ENCODE results near the gene SLCO4A1. TPM values are rescaled to one million over a fixed set of nuclear protein-coding genes. Genes with fewer than 3 reads are reported as not detected.

SLCO4A1 gene
- total RNA-seq, 1 donor from 2014 or later: 12.1 TPM

GRCh38 chr20:62644044-62644795 is 1.9 kb downstream of the SLCO4A1 start:
- intact Hi-C loops (cut with DNase I): no loop called here
- ATAC-seq (ENCODE audit: poor library complexity) (no peak), DNase-seq (no peak)

- intact Hi-C loops (cut with DNase I): no loop called here
- DNase-seq (peak; percentile 64), ATAC-seq (ENCODE audit: poor library complexity) (no peak)
Measured at GRCh38 chr20:62644802-62645496, 2.6 kb downstream of the SLCO4A1 start.

GRCh38 chr20:62645613-62646012 is 3.3 kb downstream of the SLCO4A1 start:
- DNase-seq (no peak), ATAC-seq (ENCODE audit: poor library complexity) (no peak)
- intact Hi-C loops (cut with DNase I): no loop called here

GRCh38 chr20:62646851-62647520 is 4.7 kb downstream of the SLCO4A1 start:
- ATAC-seq (ENCODE audit: poor library complexity) (no peak), DNase-seq (no peak)
- intact Hi-C loops (cut with DNase I): no loop called here

GRCh38 chr20:62647521-62648317 is 5.4 kb downstream of the SLCO4A1 start:
- intact Hi-C loops (cut with DNase I): no loop called here
- DNase-seq (peak; percentile 68), ATAC-seq (ENCODE audit: poor library complexity) (peak; percentile 11)

- ATAC-seq (ENCODE audit: poor library complexity) (no peak), DNase-seq (no peak)
- intact Hi-C loops (cut with DNase I): no loop called here
Measured at GRCh38 chr20:62648318-62648995, 6.2 kb downstream of the SLCO4A1 start.

- intact Hi-C loops (cut with DNase I): no loop called here
- no peak for ATAC-seq (ENCODE audit: poor library complexity)
- DNase-seq: no peak
Measured at GRCh38 chr20:62649140-62649539, 6.8 kb downstream of the SLCO4A1 start.

GRCh38 chr20:62650551-62651284 is 8.4 kb downstream of the SLCO4A1 start:
- intact Hi-C loops (cut with DNase I): no loop called here
- DNase-seq: no peak
- ATAC-seq (ENCODE audit: poor library complexity): no peak

- intact Hi-C loops (cut with DNase I): no loop called here
- ATAC-seq (ENCODE audit: poor library complexity): peak; percentile 2
Measured at GRCh38 chr20:62651285-62652021, 9.2 kb downstream of the SLCO4A1 start.

GRCh38 chr20:62652041-62652893 is 10.0 kb downstream of the SLCO4A1 start:
- DNase-seq (peak; percentile 95), ATAC-seq (ENCODE audit: poor library complexity) (peak; percentile 89)
- intact Hi-C loops (cut with DNase I): no loop called here

More at GRCh38 chr20:62651285-62652021, 9.2 kb downstream of the SLCO4A1 start:
- peak; percentile 82 for DNase-seq

- no peak for ATAC-seq (ENCODE audit: poor library complexity)
- DNase-seq: peak; percentile 56
- intact Hi-C loops (cut with DNase I): no loop called here
Measured at GRCh38 chr20:62652894-62653305, 10.6 kb downstream of the SLCO4A1 start.

- DNase-seq (no peak), ATAC-seq (ENCODE audit: poor library complexity) (no peak)
- intact Hi-C loops (cut with DNase I): no loop called here
Measured at GRCh38 chr20:62653373-62653772, 11.1 kb downstream of the SLCO4A1 start.

- intact Hi-C loops (cut with DNase I): no loop called here
- DNase-seq (no peak), ATAC-seq (ENCODE audit: poor library complexity) (no peak)
Measured at GRCh38 chr20:62653951-62654685, 11.8 kb downstream of the SLCO4A1 start.

- intact Hi-C loops (cut with DNase I): no loop called here
- DNase-seq (no peak), ATAC-seq (ENCODE audit: poor library complexity) (no peak)
Measured at GRCh38 chr20:62655282-62656196, 13.2 kb downstream of the SLCO4A1 start.
